ENCODE measurements around the gene VWA5B1. TPM values are rescaled to one million over a fixed set of nuclear protein-coding genes. Genes with fewer than 3 reads are reported as not detected.
A peak's percentile ranks its signal among the peaks of the same experiment; 100 is the strongest.

VWA5B1 gene
- total and polyA plus RNA-seq, 5 donors: 0.18 to 0.51 (median 0.19) TPM

DNA sequence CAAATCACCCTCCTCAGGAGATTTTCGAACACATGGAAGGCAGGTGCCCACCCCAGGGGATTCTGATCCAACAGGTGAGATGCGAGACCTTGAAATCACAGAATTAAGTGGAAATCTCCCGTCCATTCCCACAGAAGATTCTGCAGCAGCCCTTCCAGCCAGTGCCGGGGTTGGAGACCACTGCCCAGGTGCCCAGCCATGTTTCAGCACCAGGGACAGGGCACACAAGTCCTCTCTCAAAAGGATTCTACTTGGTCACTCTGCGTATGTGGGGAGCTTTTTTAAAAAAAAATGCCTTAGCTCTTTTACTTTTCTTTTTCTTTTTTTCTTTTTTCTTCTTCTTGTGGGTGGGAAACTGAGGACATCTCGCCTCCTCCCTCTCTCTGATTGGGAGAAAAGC is 80.7 kb downstream of the VWA5B1 start:
- ATAC-seq: no peak
- no peak overlapping the region for H3K27ac ChIP-seq (ENCODE audit: low read length)
- H3K4me1 ChIP-seq (ENCODE audit: control insufficient read depth, insufficient read depth, low read length): no peaks in the 10 kb centered on the region
- H3K27me3 ChIP-seq (ENCODE audit: control insufficient read depth, insufficient read depth): no peaks in the 10 kb centered on the region
- H3K4me3 ChIP-seq (ENCODE audit: low read length): no peak overlapping the region
- no peak for DNase-seq
- intact Hi-C loops (cut with DNase I): no loop called here
- H3K9me3 ChIP-seq (ENCODE audit: control insufficient read depth, low read length): no peaks in the 10 kb centered on the region
- 29% methylated on average over 6 of the region's 6 CpGs for WGBS

DNA sequence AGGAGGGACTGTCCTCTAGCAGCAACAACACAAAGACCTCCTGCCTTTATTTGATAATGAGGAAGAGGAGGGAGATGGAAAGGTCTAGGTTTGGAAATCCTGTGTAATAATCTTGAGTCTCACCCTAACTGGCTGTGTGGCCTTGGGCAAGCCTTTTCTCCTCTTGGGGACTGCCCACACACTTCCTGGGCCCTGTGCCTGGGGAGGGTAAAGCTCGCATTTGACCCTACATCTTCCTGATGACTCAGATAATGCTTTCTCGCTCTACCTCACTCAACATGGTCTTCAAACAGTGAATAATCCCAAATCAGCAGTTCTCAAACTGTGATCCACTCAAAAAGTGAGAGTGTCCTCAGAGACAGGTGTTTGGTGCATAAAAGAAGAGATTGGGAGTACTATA is 81.2 kb downstream of the VWA5B1 start:
- no peaks in the 10 kb centered on the region for H3K27me3 ChIP-seq (ENCODE audit: control insufficient read depth, insufficient read depth)
- H3K4me1 ChIP-seq (ENCODE audit: control insufficient read depth, insufficient read depth, low read length): no peaks in the 10 kb centered on the region
- H3K27ac ChIP-seq (ENCODE audit: low read length): no peak overlapping the region
- ATAC-seq (no peak), DNase-seq (no peak)
- intact Hi-C loops (cut with DNase I): no loop called here
- H3K9me3 ChIP-seq (ENCODE audit: control insufficient read depth, low read length): no peaks in the 10 kb centered on the region
- 55% methylated on average over 2 of the region's 2 CpGs for WGBS
- no peak overlapping the region for H3K4me3 ChIP-seq (ENCODE audit: low read length)

DNA sequence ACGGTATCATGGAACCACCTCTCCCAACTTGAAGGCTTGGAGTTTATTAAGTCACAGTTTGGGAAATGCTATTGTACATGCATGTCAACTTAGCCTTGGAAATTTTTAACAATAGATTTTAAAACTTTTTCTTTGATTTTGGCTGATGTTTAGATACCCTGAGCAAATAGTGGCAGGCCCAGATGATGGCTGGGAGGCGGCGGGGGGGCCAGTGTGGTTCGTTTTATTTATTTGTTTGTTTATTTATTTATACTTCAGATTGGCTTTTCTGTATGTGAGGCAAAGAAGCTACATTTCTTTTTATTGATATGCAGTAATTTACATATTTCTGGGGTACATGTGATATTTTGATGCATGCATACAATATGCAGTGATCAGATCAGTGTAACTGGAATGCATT is 82.0 kb downstream of the VWA5B1 start:
- intact Hi-C loops (cut with DNase I): no loop called here

DNA sequence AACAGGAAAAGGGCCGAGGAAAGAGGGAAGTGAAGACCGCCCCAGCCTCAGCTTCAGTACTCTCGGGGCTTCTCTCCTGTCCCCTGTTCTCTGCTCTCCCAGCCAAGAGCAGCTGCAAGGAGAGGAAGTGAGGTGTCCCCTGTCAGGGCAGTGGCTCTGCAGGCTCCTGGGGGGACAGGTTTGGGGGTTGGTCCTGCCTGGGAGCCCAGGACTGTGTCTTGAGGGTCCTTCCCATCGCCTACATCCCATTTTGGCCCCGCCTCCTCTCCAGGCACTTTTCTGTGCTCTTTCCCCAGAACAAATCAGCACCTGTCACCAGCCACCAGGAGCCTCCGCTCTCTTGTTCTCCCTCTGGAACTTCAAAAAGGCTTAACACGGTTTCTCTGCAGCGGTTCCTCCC is 82.6 kb downstream of the VWA5B1 start:
- DNase-seq (no peak), ATAC-seq (no peak)
- Histone ChIP-seq H3K9me3 (ENCODE audit: control insufficient read depth, low read length) (no peaks in the 10 kb centered on the region), H3K4me3 (ENCODE audit: low read length) (no peak overlapping the region), H3K27me3 (ENCODE audit: control insufficient read depth, insufficient read depth) (no peaks in the 10 kb centered on the region), H3K27ac (ENCODE audit: low read length) (no peak overlapping the region), H3K4me1 (ENCODE audit: control insufficient read depth, insufficient read depth, low read length) (no peaks in the 10 kb centered on the region)
- intact Hi-C loops (cut with DNase I): no loop called here
- 28% methylated on average over 8 of the region's 8 CpGs for WGBS

More for the DNA sequence above, 82.0 kb downstream of the VWA5B1 start:
- Histone ChIP-seq H3K4me3 (ENCODE audit: low read length) (no peak overlapping the region), H3K9me3 (ENCODE audit: control insufficient read depth, low read length) (no peaks in the 10 kb centered on the region), H3K4me1 (ENCODE audit: control insufficient read depth, insufficient read depth, low read length) (no peaks in the 10 kb centered on the region), H3K27me3 (ENCODE audit: control insufficient read depth, insufficient read depth) (no peaks in the 10 kb centered on the region), H3K27ac (ENCODE audit: low read length) (no peak overlapping the region)
- ATAC-seq: no peak
- WGBS: 43% methylated on average over 4 of the region's 4 CpGs
- DNase-seq: no peak

DNA sequence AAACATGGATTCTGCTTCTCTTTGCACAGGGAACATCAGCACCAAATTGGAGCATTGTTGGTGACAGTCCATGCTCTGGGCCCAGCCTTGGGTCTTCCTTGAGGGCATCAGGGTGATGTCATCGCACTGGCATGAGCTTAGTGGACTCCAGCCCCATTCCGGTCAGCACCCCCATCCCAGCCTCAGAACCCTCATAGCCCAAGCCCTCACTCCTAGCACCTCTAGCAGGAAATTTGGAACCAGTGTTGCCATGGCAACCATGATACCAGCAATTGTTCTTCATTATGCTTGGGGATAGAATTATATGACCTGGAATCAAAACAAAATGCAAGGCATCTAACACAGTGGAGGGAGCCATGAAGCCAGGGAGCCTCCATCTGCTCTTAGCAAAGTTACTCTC is 83.1 kb downstream of the VWA5B1 start:
- Histone ChIP-seq H3K4me1 (ENCODE audit: control insufficient read depth, insufficient read depth, low read length) (no peaks in the 10 kb centered on the region), H3K4me3 (ENCODE audit: low read length) (no peak overlapping the region), H3K27ac (ENCODE audit: low read length) (no peak overlapping the region), H3K9me3 (ENCODE audit: control insufficient read depth, low read length) (no peaks in the 10 kb centered on the region), H3K27me3 (ENCODE audit: control insufficient read depth, insufficient read depth) (no peaks in the 10 kb centered on the region)
- WGBS: 72% methylated on average over 2 of the region's 2 CpGs
- ATAC-seq: no peak
- no peak for DNase-seq
- intact Hi-C loops (cut with DNase I): no loop called here

DNA sequence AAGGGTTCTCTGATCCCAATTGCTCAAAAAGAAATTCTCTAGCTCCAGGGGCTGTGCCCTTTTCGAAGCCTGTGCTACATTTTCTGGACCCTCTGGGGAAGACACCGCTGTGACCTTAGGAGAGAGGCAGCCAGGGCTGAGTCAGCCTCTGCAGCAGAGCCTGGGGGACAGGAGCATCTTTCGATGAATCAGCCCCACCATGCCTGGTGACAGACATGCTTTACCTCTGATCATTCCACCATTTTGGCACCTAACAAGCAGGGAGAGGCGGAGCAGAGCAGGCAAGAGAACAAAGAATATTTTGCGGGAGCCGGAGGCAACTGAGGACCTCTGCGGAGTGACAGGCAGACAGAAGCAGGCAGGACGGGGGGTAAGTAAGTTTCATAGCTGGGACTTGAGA is 84.9 kb downstream of the VWA5B1 start:
- Histone ChIP-seq H3K27ac (ENCODE audit: low read length) (no peak overlapping the region), H3K9me3 (ENCODE audit: control insufficient read depth, low read length) (no peaks in the 10 kb centered on the region), H3K27me3 (ENCODE audit: control insufficient read depth, insufficient read depth) (no peaks in the 10 kb centered on the region), H3K4me1 (ENCODE audit: control insufficient read depth, insufficient read depth, low read length) (no peaks in the 10 kb centered on the region), H3K4me3 (ENCODE audit: low read length) (no peak overlapping the region)
- DNase-seq (no peak), ATAC-seq (no peak)
- intact Hi-C loops (cut with DNase I): loop anchor here in 2 of 4 donors (5.0 kb wide), 1 partner anchor 117 kb away; no protein-coding TSS in a partner anchor
- 65% methylated on average over 8 of the region's 8 CpGs for WGBS

DNA sequence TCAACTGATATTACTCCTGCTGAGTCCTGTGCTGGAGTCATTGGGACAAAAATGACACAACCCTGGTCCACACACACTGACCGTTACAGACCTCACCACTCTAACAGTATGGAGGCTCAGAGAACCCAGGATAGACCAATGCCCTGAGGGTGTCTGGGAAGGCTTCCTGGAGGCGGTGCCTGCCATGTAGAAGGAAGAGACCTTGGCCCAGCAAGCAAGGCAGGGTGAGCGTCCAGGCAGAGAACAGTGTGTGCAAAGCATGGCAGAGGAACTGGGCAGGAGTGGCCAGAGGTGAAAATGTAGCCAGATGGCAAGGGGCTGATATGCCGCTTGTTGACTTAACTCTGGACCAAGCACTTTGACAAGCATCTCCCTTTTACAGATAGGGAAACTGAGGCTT is 85.5 kb downstream of the VWA5B1 start:
- intact Hi-C loops (cut with DNase I): loop anchor here in 2 of 4 donors (5.0 kb wide), 1 partner anchor 116 kb away; no protein-coding TSS in a partner anchor
- H3K27me3 ChIP-seq (ENCODE audit: control insufficient read depth, insufficient read depth): no peaks in the 10 kb centered on the region

DNA sequence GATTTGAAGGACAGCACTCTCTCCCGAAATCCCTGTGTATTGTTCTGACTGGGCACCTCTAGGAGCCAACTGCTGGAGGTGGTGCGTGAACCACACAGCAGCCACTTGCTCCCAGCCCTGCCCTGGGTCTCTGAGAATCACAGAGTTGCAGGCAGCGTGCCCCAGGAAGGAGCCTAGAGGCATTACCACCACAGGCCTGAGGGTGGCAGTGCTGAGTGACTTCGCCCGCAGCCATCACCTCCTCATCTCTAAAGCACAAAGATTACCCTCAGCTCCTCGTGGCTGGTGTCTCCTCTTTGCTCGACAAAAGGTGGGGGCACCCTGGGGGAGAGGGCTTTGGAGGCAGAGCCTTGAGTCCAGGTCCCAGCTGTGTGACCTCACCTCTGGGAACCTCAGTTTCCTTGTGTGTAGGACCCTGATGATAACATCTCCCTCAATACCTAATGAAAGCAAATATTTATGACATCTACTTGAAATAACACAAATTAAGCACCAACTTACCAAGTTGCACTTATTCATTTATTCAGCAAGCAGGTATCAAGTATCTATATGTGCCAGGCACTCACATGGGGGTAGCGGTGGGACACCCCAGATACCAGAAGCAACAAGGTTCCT is 86.3 kb downstream of the VWA5B1 start:
- intact Hi-C loops (cut with DNase I): loop anchor here in 2 of 4 donors (5.0 kb wide), 1 partner anchor 115 kb away; no protein-coding TSS in a partner anchor
- WGBS: 15% methylated on average over 8 of the region's 8 CpGs

More for the DNA sequence above, 85.5 kb downstream of the VWA5B1 start:
- Histone ChIP-seq H3K27ac (ENCODE audit: low read length) (no peak overlapping the region), H3K4me3 (ENCODE audit: low read length) (no peak overlapping the region), H3K4me1 (ENCODE audit: control insufficient read depth, insufficient read depth, low read length) (no peaks in the 10 kb centered on the region), H3K9me3 (ENCODE audit: control insufficient read depth, low read length) (no peaks in the 10 kb centered on the region)
- ATAC-seq (no peak), DNase-seq (no peak)
- WGBS: 66% methylated on average over 4 of the region's 4 CpGs

DNA sequence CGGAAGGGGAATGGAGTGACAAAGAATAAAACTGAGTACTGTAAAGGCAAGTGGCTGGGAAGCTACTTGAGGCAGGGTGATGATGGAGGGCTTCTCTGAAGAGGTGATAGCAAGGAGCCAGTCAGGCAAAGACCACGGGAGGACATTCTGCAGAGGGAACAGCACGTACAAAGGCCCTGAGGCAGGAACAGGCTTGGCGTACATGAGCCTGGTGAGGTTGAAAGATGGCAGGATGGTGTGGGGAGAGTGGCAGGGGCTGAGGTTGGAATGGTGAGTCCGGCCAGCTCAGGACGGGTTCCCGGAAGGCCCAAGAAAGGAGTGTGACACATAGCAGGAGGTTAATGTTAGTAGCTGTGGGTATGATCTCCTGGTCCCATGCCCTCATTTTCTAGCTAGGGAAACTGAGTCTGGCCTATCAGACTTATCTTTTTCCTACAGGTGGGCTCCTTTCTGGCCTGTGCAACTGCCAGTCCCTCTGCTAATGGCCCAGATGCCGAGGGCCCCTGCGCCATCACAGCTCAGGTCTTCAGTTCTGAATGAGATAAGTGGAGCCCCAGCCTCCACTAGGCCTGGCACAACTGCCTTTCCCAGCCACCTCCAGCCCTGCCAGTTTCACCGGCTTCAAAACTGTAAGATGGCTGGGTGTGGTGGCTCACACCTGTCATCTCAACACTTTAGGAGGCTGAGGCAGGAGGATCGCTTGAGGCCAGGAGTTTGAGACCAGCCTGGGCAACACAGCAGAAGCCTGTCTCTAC is 87.0 kb downstream of the VWA5B1 start:
- WGBS: 91% methylated on average over 11 of the region's 11 CpGs
- Histone ChIP-seq H3K27ac (ENCODE audit: low read length) (no peak overlapping the region), H3K4me1 (ENCODE audit: control insufficient read depth, insufficient read depth, low read length) (no peaks in the 10 kb centered on the region), H3K27me3 (ENCODE audit: control insufficient read depth, insufficient read depth) (no peaks in the 10 kb centered on the region), H3K9me3 (ENCODE audit: control insufficient read depth, low read length) (no peaks in the 10 kb centered on the region), H3K4me3 (ENCODE audit: low read length) (no peak overlapping the region)
- ATAC-seq (peak in 1 of 2 donors; percentile 14), DNase-seq (no peak)
- intact Hi-C loops (cut with DNase I): loop anchor here in 2 of 4 donors (5.0 kb wide), 1 partner anchor 115 kb away; no protein-coding TSS in a partner anchor

More for the DNA sequence above, 86.3 kb downstream of the VWA5B1 start:
- Histone ChIP-seq H3K27ac (ENCODE audit: low read length) (no peak overlapping the region), H3K4me3 (ENCODE audit: low read length) (no peak overlapping the region), H3K27me3 (ENCODE audit: control insufficient read depth, insufficient read depth) (no peaks in the 10 kb centered on the region), H3K4me1 (ENCODE audit: control insufficient read depth, insufficient read depth, low read length) (no peaks in the 10 kb centered on the region), H3K9me3 (ENCODE audit: control insufficient read depth, low read length) (no peaks in the 10 kb centered on the region)
- ATAC-seq (peak in 1 of 2 donors; percentile 66), DNase-seq (peak in 1 of 3 donors; percentile 70)

DNA sequence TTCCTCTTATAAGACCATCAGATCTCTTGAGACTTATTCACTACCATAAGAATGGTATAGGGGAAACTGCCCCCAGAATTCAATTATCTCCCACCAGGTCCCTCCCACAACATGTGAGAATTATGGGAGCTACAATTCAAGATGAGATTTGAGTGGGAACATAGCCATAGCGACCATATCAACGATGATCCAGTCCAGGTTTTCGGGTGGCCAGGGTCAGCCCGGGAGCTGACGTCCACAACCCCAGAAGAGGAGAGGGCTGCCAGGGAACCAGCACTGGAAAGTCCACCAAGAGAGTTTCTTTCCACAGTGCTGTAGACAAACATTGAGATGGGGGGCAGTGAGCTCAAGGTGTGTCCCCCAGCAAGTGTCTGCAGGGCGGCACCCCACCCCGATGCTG is 88.4 kb downstream of the VWA5B1 start:
- 60% methylated on average over 7 of the region's 7 CpGs for WGBS
- Histone ChIP-seq H3K27me3 (ENCODE audit: control insufficient read depth, insufficient read depth) (no peaks in the 10 kb centered on the region), H3K9me3 (ENCODE audit: control insufficient read depth, low read length) (no peaks in the 10 kb centered on the region), H3K27ac (ENCODE audit: low read length) (no peak overlapping the region), H3K4me3 (ENCODE audit: low read length) (no peak overlapping the region), H3K4me1 (ENCODE audit: control insufficient read depth, insufficient read depth, low read length) (no peaks in the 10 kb centered on the region)
- intact Hi-C loops (cut with DNase I): loop anchor here in 2 of 4 donors (5.0 kb wide), 1 partner anchor 113 kb away; no protein-coding TSS in a partner anchor
- ATAC-seq (no peak), DNase-seq (no peak)

DNA sequence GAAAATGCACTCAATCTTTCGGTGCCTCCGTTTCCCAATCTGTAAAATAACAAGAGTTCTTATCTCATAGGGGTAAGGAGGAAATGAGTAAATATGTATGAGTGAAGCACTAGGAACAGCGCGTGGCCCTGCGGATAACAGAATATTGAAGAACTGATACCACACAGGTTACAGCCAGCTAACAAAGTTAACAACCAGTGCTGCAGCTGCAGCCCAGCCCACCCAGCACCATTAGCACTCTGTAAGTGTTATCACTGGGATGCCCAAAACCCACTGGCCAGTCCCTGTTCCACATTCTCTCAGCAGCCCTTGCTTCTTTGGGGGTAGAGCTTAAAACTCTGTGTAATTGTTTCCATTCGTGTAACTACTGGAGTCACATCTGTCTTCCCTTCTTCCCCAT is 89.5 kb downstream of the VWA5B1 start:
- no peak overlapping the region for H3K4me3 ChIP-seq (ENCODE audit: low read length)
- H3K27me3 ChIP-seq (ENCODE audit: control insufficient read depth, insufficient read depth): no peaks in the 10 kb centered on the region
- no peaks in the 10 kb centered on the region for H3K4me1 ChIP-seq (ENCODE audit: control insufficient read depth, insufficient read depth, low read length)
- no peak for ATAC-seq
- DNase-seq: no peak
- no peak overlapping the region for H3K27ac ChIP-seq (ENCODE audit: low read length)
- intact Hi-C loops (cut with DNase I): loop anchor here in 1 of 4 donors (10.0 kb wide), 1 partner anchor 105 kb away; the partner anchor contains the start of gene CAMK2N1
- no peaks in the 10 kb centered on the region for H3K9me3 ChIP-seq (ENCODE audit: control insufficient read depth, low read length)
- whole genome bisulfite sequencing: 66% methylated on average over 6 of the region's 6 CpGs

All from right cardiac atrium (tissue), 5 donors.